ENCODE results near the gene VSTM2B.

DNA sequence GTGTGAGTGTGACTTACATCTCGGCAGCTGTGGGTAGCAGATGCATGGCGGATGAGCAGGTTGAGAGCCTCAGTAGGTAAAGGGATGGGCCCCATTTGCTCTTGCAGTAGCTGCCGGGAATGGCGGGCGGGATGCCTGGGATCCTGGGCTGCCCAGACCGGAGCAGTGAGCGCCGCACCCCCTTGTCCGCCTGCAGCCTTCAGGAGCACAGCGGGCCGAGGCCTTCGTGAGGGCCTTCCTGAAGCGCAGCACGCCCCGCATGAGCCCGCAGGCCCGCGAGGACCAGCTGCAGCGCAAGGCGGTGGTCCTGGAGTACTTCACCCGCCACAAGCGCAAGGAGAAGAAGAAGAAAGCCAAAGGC is 84.4 kb downstream of the VSTM2B start:
- TF ChIP-seq CTCF (conservative IDR thresholded peaks at IDR 0.05) = no peak
- TF ChIP-seq EZH2 (IDR thresholded peaks at IDR 0.05; ENCODE audit: low read depth) = no peak
